GM10847 (cell line): ENCODE results near the gene ACRV1.
A peak's percentile ranks its signal among the peaks of the same experiment; 100 is the strongest.

Experiments
- POLR2A ChIP-seq: IDR thresholded peaks from 2 replicates; pipeline ENCODE4 v1.6.1; 2011; ENCODE audit not compliant: insufficient read length; ENCODE audit errors: extremely low read depth

Gene ACRV1

GRCh38 chr11:125670172-125670571 lies 10.5 kb downstream of the ACRV1 start:
- no peak for TF ChIP-seq POLR2A

- TF ChIP-seq POLR2A, result no peak
Observed at GRCh38 chr11:125667151-125667550, 13.5 kb downstream of the ACRV1 start.

- TF ChIP-seq POLR2A, result no peak
Observed at GRCh38 chr11:125663910-125664309, 16.7 kb downstream of the ACRV1 start.

GRCh38 chr11:125662689-125663088 lies 18.0 kb downstream of the ACRV1 start:
- TF ChIP-seq POLR2A, result no peak

GRCh38 chr11:125649465-125650166 lies 31.0 kb downstream of the ACRV1 start:
- no peak for TF ChIP-seq POLR2A

- no peak for TF ChIP-seq POLR2A
Observed at GRCh38 chr11:125645871-125646270, 34.8 kb downstream of the ACRV1 start.

GRCh38 chr11:125638315-125638714 lies 42.3 kb downstream of the ACRV1 start:
- TF ChIP-seq POLR2A, result no peak

- no peak for TF ChIP-seq POLR2A
Observed at GRCh38 chr11:125637840-125638239, 42.8 kb downstream of the ACRV1 start.

- no peak for TF ChIP-seq POLR2A
Observed at GRCh38 chr11:125627236-125627910, 53.3 kb downstream of the ACRV1 start.

- no peak for TF ChIP-seq POLR2A
Observed at GRCh38 chr11:125626288-125626950, 54.2 kb downstream of the ACRV1 start.

GRCh38 chr11:125625630-125626287 lies 54.9 kb downstream of the ACRV1 start:
- TF ChIP-seq POLR2A, result peak; percentile 76

GRCh38 chr11:125625225-125625629 lies 55.4 kb downstream of the ACRV1 start:
- no peak for TF ChIP-seq POLR2A

- TF ChIP-seq POLR2A, result no peak
Observed at GRCh38 chr11:125624756-125625213, 55.9 kb downstream of the ACRV1 start, which contains the start of gene CHEK1. Gene CHEK1 (plus strand): TSS chr11:125625163. CDS start chr11:125626769, 1,606 bp downstream.

GRCh38 chr11:125623064-125623463 lies 57.6 kb downstream of the ACRV1 start:
- no peak for TF ChIP-seq POLR2A

- no peak for TF ChIP-seq POLR2A
Observed at GRCh38 chr11:125621995-125622394, 58.7 kb downstream of the ACRV1 start.
